GM10847 (cell line): ENCODE measurements around the gene RTN4RL2.

Experiments used
- POLR2A ChIP-seq: IDR thresholded peaks from 2 replicates; pipeline ENCODE4 v1.6.1; 2011; ENCODE audit not compliant: insufficient read length; ENCODE audit errors: extremely low read depth

The RTN4RL2 gene

GRCh38 chr11:57480409-57481137 lies 20.2 kb downstream of the RTN4RL2 start:
- TF ChIP-seq POLR2A = no peak

GRCh38 chr11:57481315-57481714 lies 21.0 kb downstream of the RTN4RL2 start:
- no peak for TF ChIP-seq POLR2A

GRCh38 chr11:57481915-57482781 lies 21.8 kb downstream of the RTN4RL2 start:
- TF ChIP-seq POLR2A = no peak

- no peak for TF ChIP-seq POLR2A
Measured at GRCh38 chr11:57482782-57483561, 22.6 kb downstream of the RTN4RL2 start.

GRCh38 chr11:57483562-57483918 lies 23.2 kb downstream of the RTN4RL2 start:
- no peak for TF ChIP-seq POLR2A

- TF ChIP-seq POLR2A = no peak
Measured at GRCh38 chr11:57484141-57484710, 23.9 kb downstream of the RTN4RL2 start.

GRCh38 chr11:57485217-57485990 lies 25.1 kb downstream of the RTN4RL2 start:
- TF ChIP-seq POLR2A = no peak

GRCh38 chr11:57487021-57487778 lies 26.9 kb downstream of the RTN4RL2 start:
- TF ChIP-seq POLR2A = no peak

- TF ChIP-seq POLR2A = no peak
Measured at GRCh38 chr11:57487920-57488659, 27.8 kb downstream of the RTN4RL2 start.

GRCh38 chr11:57490456-57491248 lies 30.3 kb downstream of the RTN4RL2 start:
- TF ChIP-seq POLR2A = no peak

- TF ChIP-seq POLR2A = no peak
Measured at GRCh38 chr11:57491371-57492061, 31.2 kb downstream of the RTN4RL2 start.

- TF ChIP-seq POLR2A = no peak
Measured at GRCh38 chr11:57493507-57494503, 33.5 kb downstream of the RTN4RL2 start.
